Measurements from ENCODE around the gene SPSB4. TPM values are rescaled to one million over a fixed set of nuclear protein-coding genes. Genes with fewer than 3 reads are reported as not detected.

SPSB4 gene
- 1 to 10 TPM in 1 of 3 donors, not detected in 2; 1.3 TPM for total RNA-seq

GRCh38 chr3:141050576-141051442 is at the start of gene SPSB4:
TSS of gene SPSB4 (plus strand) at chr3:141051347. CDS start at chr3:141066105, 14,758 bp downstream.
- no peak for DNase-seq (ENCODE audit: low spot score in 2 of 2)
- Histone ChIP-seq H3K4me1 (peaks cover 0 to 8% of the 10 kb centered on the region in 2 donors), H3K27ac (no peak within 1 kb of the TSS), H3K4me3 (peak within 1 kb of the TSS; percentile 40 to 67 (median 44)), H3K27me3 (peaks cover 0 to 47% of the 10 kb centered on the region in 2 donors), H3K9me3 (no peaks in the 10 kb centered on the region), H3K36me3 (no peaks in the 10 kb centered on the region)
- no peak for TF ChIP-seq POLR2A (IDR thresholded peaks at IDR 0.05)
- TF ChIP-seq POLR2AphosphoS5 (IDR thresholded peaks at IDR 0.05) = no peak
- no peak for TF ChIP-seq CTCF (IDR thresholded peaks at IDR 0.05)
- intact Hi-C loops (cut with DNase I; ENCODE audit: low total_unique reads) = no loop called here

- TF ChIP-seq CTCF (IDR thresholded peaks at IDR 0.05) (no peak), POLR2AphosphoS5 (IDR thresholded peaks at IDR 0.05) (no peak), POLR2A (IDR thresholded peaks at IDR 0.05) (no peak)
- no peak overlapping the region for H3K27ac ChIP-seq
- no peak for DNase-seq (ENCODE audit: low spot score in 2 of 2)
- no peaks in the 10 kb centered on the region for H3K4me1 ChIP-seq
- intact Hi-C loops (cut with DNase I; ENCODE audit: low total_unique reads) = no loop called here
- H3K4me3 ChIP-seq = no peak overlapping the region
- no peaks in the 10 kb centered on the region for H3K27me3 ChIP-seq
- no peaks in the 10 kb centered on the region for H3K9me3 ChIP-seq
- no peaks in the 10 kb centered on the region for H3K36me3 ChIP-seq
Measured at GRCh38 chr3:141006344-141006743, 44.8 kb upstream of the SPSB4 start.

- intact Hi-C loops (cut with DNase I; ENCODE audit: low total_unique reads) = no loop called here
- DNase-seq (ENCODE audit: low spot score in 2 of 2) = no peak
- Histone ChIP-seq H3K4me3 (no peak overlapping the region), H3K9me3 (no peaks in the 10 kb centered on the region), H3K27me3 (no peaks in the 10 kb centered on the region), H3K36me3 (no peaks in the 10 kb centered on the region), H3K4me1 (no peaks in the 10 kb centered on the region), H3K27ac (no peak overlapping the region)
- TF ChIP-seq POLR2A (IDR thresholded peaks at IDR 0.05) (no peak), POLR2AphosphoS5 (IDR thresholded peaks at IDR 0.05) (no peak), CTCF (IDR thresholded peaks at IDR 0.05) (no peak)
Measured at GRCh38 chr3:141009496-141009895, 41.7 kb upstream of the SPSB4 start.

GRCh38 chr3:141011232-141011996 is 39.7 kb upstream of the SPSB4 start:
- peak in 2 of 3 donors; percentile 49 to 52 for TF ChIP-seq CTCF (IDR thresholded peaks at IDR 0.05)
- no peak for TF ChIP-seq POLR2A (IDR thresholded peaks at IDR 0.05)
- Histone ChIP-seq H3K27me3 (no peaks in the 10 kb centered on the region), H3K9me3 (no peaks in the 10 kb centered on the region), H3K27ac (no peak overlapping the region), H3K36me3 (no peaks in the 10 kb centered on the region), H3K4me1 (no peaks in the 10 kb centered on the region), H3K4me3 (no peak overlapping the region)
- intact Hi-C loops (cut with DNase I; ENCODE audit: low total_unique reads) = no loop called here
- DNase-seq (ENCODE audit: low spot score in 2 of 2) = peak; percentile 30 to 66

GRCh38 chr3:141011997-141012262 is 39.2 kb upstream of the SPSB4 start:
- TF ChIP-seq CTCF (IDR thresholded peaks at IDR 0.05) (no peak), POLR2AphosphoS5 (IDR thresholded peaks at IDR 0.05) (no peak), POLR2A (IDR thresholded peaks at IDR 0.05) (no peak)
- no peak overlapping the region for H3K4me3 ChIP-seq
- no peaks in the 10 kb centered on the region for H3K36me3 ChIP-seq
- H3K9me3 ChIP-seq = no peaks in the 10 kb centered on the region
- no peak overlapping the region for H3K27ac ChIP-seq
- DNase-seq (ENCODE audit: low spot score in 2 of 2) = no peak
- H3K4me1 ChIP-seq = no peaks in the 10 kb centered on the region
- H3K27me3 ChIP-seq = no peaks in the 10 kb centered on the region
- intact Hi-C loops (cut with DNase I; ENCODE audit: low total_unique reads) = no loop called here
